Measurements from ENCODE around the gene FER.
"Not testable (repeated sequence)": the region's sequence is repeated elsewhere in the genome, so short reads cannot be mapped to it uniquely, and the experiment has no call there.

The FER gene

GRCh38 chr5:109049565-109049964 lies 301.9 kb downstream of the FER start:
- Histone ChIP-seq H3K4me1 (ENCODE audit: insufficient read depth, low read length) (no peaks in the 10 kb centered on the region), H3K36me3 (ENCODE audit: insufficient read depth, low read length) (no peaks in the 10 kb centered on the region), H3K27ac (ENCODE audit: low read depth, low read length) (no peak overlapping the region), H3K27me3 (ENCODE audit: control insufficient read depth in 1 of 2, insufficient read depth in 2 of 2, low read length in 2 of 2) (no peaks in the 10 kb centered on the region), H3K4me3 (ENCODE audit: low read depth in 1 of 2, low read length in 2 of 2) (no peak overlapping the region), H3K9ac (ENCODE audit: low read length) (no peak overlapping the region), H3K9me3 (ENCODE audit: low read length) (no peaks in the 10 kb centered on the region)

GRCh38 chr5:109050321-109050720 lies 302.6 kb downstream of the FER start:
- H3K36me3 ChIP-seq (ENCODE audit: insufficient read depth, low read length); H3K9ac ChIP-seq (ENCODE audit: low read length); H3K27ac ChIP-seq (ENCODE audit: low read depth, low read length); H3K4me1 ChIP-seq (ENCODE audit: insufficient read depth, low read length); H3K9me3 ChIP-seq (ENCODE audit: low read length); H3K27me3 ChIP-seq (ENCODE audit: control insufficient read depth in 1 of 2, insufficient read depth in 2 of 2, low read length in 2 of 2); H3K4me3 ChIP-seq (ENCODE audit: low read depth in 1 of 2, low read length in 2 of 2): not testable (repeated sequence)

- H3K4me3 ChIP-seq (ENCODE audit: low read depth in 1 of 2, low read length in 2 of 2); H3K27ac ChIP-seq (ENCODE audit: low read depth, low read length); H3K4me1 ChIP-seq (ENCODE audit: insufficient read depth, low read length); H3K36me3 ChIP-seq (ENCODE audit: insufficient read depth, low read length); H3K9ac ChIP-seq (ENCODE audit: low read length); H3K9me3 ChIP-seq (ENCODE audit: low read length); H3K27me3 ChIP-seq (ENCODE audit: control insufficient read depth in 1 of 2, insufficient read depth in 2 of 2, low read length in 2 of 2): not testable (repeated sequence)
Measured at GRCh38 chr5:109052216-109052615, 304.5 kb downstream of the FER start.

GRCh38 chr5:109053995-109054417 lies 306.3 kb downstream of the FER start:
- H3K9ac ChIP-seq (ENCODE audit: low read length), result no peak overlapping the region
- H3K27me3 ChIP-seq (ENCODE audit: control insufficient read depth in 1 of 2, insufficient read depth in 2 of 2, low read length in 2 of 2), result no peaks in the 10 kb centered on the region
- no peak overlapping the region for H3K4me3 ChIP-seq (ENCODE audit: low read depth in 1 of 2, low read length in 2 of 2)
- H3K36me3 ChIP-seq (ENCODE audit: insufficient read depth, low read length), result no peaks in the 10 kb centered on the region
- H3K4me1 ChIP-seq (ENCODE audit: insufficient read depth, low read length), result no peaks in the 10 kb centered on the region
- H3K9me3 ChIP-seq (ENCODE audit: low read length), result no peaks in the 10 kb centered on the region
- no peak overlapping the region for H3K27ac ChIP-seq (ENCODE audit: low read depth, low read length)

- no peak overlapping the region for H3K9ac ChIP-seq (ENCODE audit: low read length)
- H3K4me3 ChIP-seq (ENCODE audit: low read depth in 1 of 2, low read length in 2 of 2), result no peak overlapping the region
- no peaks in the 10 kb centered on the region for H3K4me1 ChIP-seq (ENCODE audit: insufficient read depth, low read length)
- H3K27ac ChIP-seq (ENCODE audit: low read depth, low read length), result no peak overlapping the region
- no peaks in the 10 kb centered on the region for H3K36me3 ChIP-seq (ENCODE audit: insufficient read depth, low read length)
- no peaks in the 10 kb centered on the region for H3K27me3 ChIP-seq (ENCODE audit: control insufficient read depth in 1 of 2, insufficient read depth in 2 of 2, low read length in 2 of 2)
- H3K9me3 ChIP-seq (ENCODE audit: low read length), result no peaks in the 10 kb centered on the region
Measured at GRCh38 chr5:109060378-109061025, 312.8 kb downstream of the FER start.

GRCh38 chr5:109062664-109063063 lies 315.0 kb downstream of the FER start:
- Histone ChIP-seq H3K27ac (ENCODE audit: low read depth, low read length) (no peak overlapping the region), H3K9me3 (ENCODE audit: low read length) (no peaks in the 10 kb centered on the region), H3K4me1 (ENCODE audit: insufficient read depth, low read length) (no peaks in the 10 kb centered on the region), H3K9ac (ENCODE audit: low read length) (no peak overlapping the region), H3K27me3 (ENCODE audit: control insufficient read depth in 1 of 2, insufficient read depth in 2 of 2, low read length in 2 of 2) (no peaks in the 10 kb centered on the region), H3K4me3 (ENCODE audit: low read depth in 1 of 2, low read length in 2 of 2) (no peak overlapping the region), H3K36me3 (ENCODE audit: insufficient read depth, low read length) (no peaks in the 10 kb centered on the region)

GRCh38 chr5:109063223-109063622 lies 315.5 kb downstream of the FER start:
- Histone ChIP-seq H3K36me3 (ENCODE audit: insufficient read depth, low read length) (no peaks in the 10 kb centered on the region), H3K9me3 (ENCODE audit: low read length) (no peaks in the 10 kb centered on the region), H3K4me3 (ENCODE audit: low read depth in 1 of 2, low read length in 2 of 2) (no peak overlapping the region), H3K27ac (ENCODE audit: low read depth, low read length) (no peak overlapping the region), H3K4me1 (ENCODE audit: insufficient read depth, low read length) (no peaks in the 10 kb centered on the region), H3K27me3 (ENCODE audit: control insufficient read depth in 1 of 2, insufficient read depth in 2 of 2, low read length in 2 of 2) (no peaks in the 10 kb centered on the region), H3K9ac (ENCODE audit: low read length) (no peak overlapping the region)

GRCh38 chr5:109076741-109077140 lies 329.0 kb downstream of the FER start:
- Histone ChIP-seq H3K27me3 (ENCODE audit: control insufficient read depth in 1 of 2, insufficient read depth in 2 of 2, low read length in 2 of 2) (no peaks in the 10 kb centered on the region), H3K9ac (ENCODE audit: low read length) (no peak overlapping the region), H3K36me3 (ENCODE audit: insufficient read depth, low read length) (no peaks in the 10 kb centered on the region), H3K9me3 (ENCODE audit: low read length) (no peaks in the 10 kb centered on the region), H3K4me3 (ENCODE audit: low read depth in 1 of 2, low read length in 2 of 2) (no peak overlapping the region), H3K27ac (ENCODE audit: low read depth, low read length) (no peak overlapping the region), H3K4me1 (ENCODE audit: insufficient read depth, low read length) (no peaks in the 10 kb centered on the region)

GRCh38 chr5:109078448-109078847 lies 330.8 kb downstream of the FER start:
- Histone ChIP-seq H3K4me1 (ENCODE audit: insufficient read depth, low read length) (no peaks in the 10 kb centered on the region), H3K9me3 (ENCODE audit: low read length) (no peaks in the 10 kb centered on the region), H3K9ac (ENCODE audit: low read length) (no peak overlapping the region), H3K27ac (ENCODE audit: low read depth, low read length) (no peak overlapping the region), H3K4me3 (ENCODE audit: low read depth in 1 of 2, low read length in 2 of 2) (no peak overlapping the region), H3K36me3 (ENCODE audit: insufficient read depth, low read length) (no peaks in the 10 kb centered on the region), H3K27me3 (ENCODE audit: control insufficient read depth in 1 of 2, insufficient read depth in 2 of 2, low read length in 2 of 2) (no peaks in the 10 kb centered on the region)

GRCh38 chr5:109080481-109080880 lies 332.8 kb downstream of the FER start:
- Histone ChIP-seq H3K4me1 (ENCODE audit: insufficient read depth, low read length) (no peaks in the 10 kb centered on the region), H3K36me3 (ENCODE audit: insufficient read depth, low read length) (no peaks in the 10 kb centered on the region), H3K27ac (ENCODE audit: low read depth, low read length) (no peak overlapping the region)

GRCh38 chr5:109080896-109081295 lies 333.2 kb downstream of the FER start:
- Histone ChIP-seq H3K4me1 (ENCODE audit: insufficient read depth, low read length) (no peaks in the 10 kb centered on the region), H3K9me3 (ENCODE audit: low read length) (no peaks in the 10 kb centered on the region), H3K36me3 (ENCODE audit: insufficient read depth, low read length) (no peaks in the 10 kb centered on the region), H3K4me3 (ENCODE audit: low read depth in 1 of 2, low read length in 2 of 2) (no peak overlapping the region), H3K27me3 (ENCODE audit: control insufficient read depth in 1 of 2, insufficient read depth in 2 of 2, low read length in 2 of 2) (no peaks in the 10 kb centered on the region), H3K27ac (ENCODE audit: low read depth, low read length) (no peak overlapping the region), H3K9ac (ENCODE audit: low read length) (no peak overlapping the region)

More at GRCh38 chr5:109080481-109080880, 332.8 kb downstream of the FER start:
- Histone ChIP-seq H3K9ac (ENCODE audit: low read length) (no peak overlapping the region), H3K4me3 (ENCODE audit: low read depth in 1 of 2, low read length in 2 of 2) (no peak overlapping the region), H3K9me3 (ENCODE audit: low read length) (no peaks in the 10 kb centered on the region), H3K27me3 (ENCODE audit: control insufficient read depth in 1 of 2, insufficient read depth in 2 of 2, low read length in 2 of 2) (no peaks in the 10 kb centered on the region)

- no peak overlapping the region for H3K4me3 ChIP-seq (ENCODE audit: low read depth in 1 of 2, low read length in 2 of 2)
- no peaks in the 10 kb centered on the region for H3K9me3 ChIP-seq (ENCODE audit: low read length)
- H3K27ac ChIP-seq (ENCODE audit: low read depth, low read length), result no peak overlapping the region
- H3K36me3 ChIP-seq (ENCODE audit: insufficient read depth, low read length), result no peaks in the 10 kb centered on the region
- no peaks in the 10 kb centered on the region for H3K27me3 ChIP-seq (ENCODE audit: control insufficient read depth in 1 of 2, insufficient read depth in 2 of 2, low read length in 2 of 2)
- no peaks in the 10 kb centered on the region for H3K4me1 ChIP-seq (ENCODE audit: insufficient read depth, low read length)
- H3K9ac ChIP-seq (ENCODE audit: low read length), result no peak overlapping the region
Measured at GRCh38 chr5:109083937-109084336, 336.2 kb downstream of the FER start.

All from muscle layer of colon (tissue), 2 donors.